Measurements from ENCODE around the gene DYNLL1. TPM values are rescaled to one million over a fixed set of nuclear protein-coding genes. Genes with fewer than 3 reads are reported as not detected.

DYNLL1 gene
- total RNA-seq, 1 experiment from 2014 or later = 243 TPM

GRCh38 chr12:120481022-120481767 lies 14.7 kb upstream of the DYNLL1 start:
- BruUV-seq (replicated peaks) = no TSS peak
- ChIA-PET RAD21 (ENCODE audit: low non-redundant PET in 1 of 2, low total read pairs in 2 of 2, uncharacterized antibody in 2 of 2, unreplicated experiment in 2 of 2) (no interaction called here), CTCF (no interaction called here), POLR2A (interaction anchor here (1.3 kb wide), 1 partner anchor 15 kb away, joined by 4 read pairs; the partner anchor contains the start of gene DYNLL1)
- no peak overlapping the region for H2AFZ ChIP-seq (ENCODE audit: low read depth, low read length, poor library complexity, severe bottlenecking)
- no peak overlapping the region for H3K9ac ChIP-seq (ENCODE audit: low read length)
- no peak for DNase-seq (ENCODE audit: low read depth, low spot score)
- H3K36me3 ChIP-seq (ENCODE audit: control insufficient read depth in 1 of 2, insufficient read depth in 2 of 2, low read length in 2 of 2) = no peaks in the 10 kb centered on the region
- no peak overlapping the region for H3K4me2 ChIP-seq (ENCODE audit: low read length)
- intact Hi-C loops (cut with micrococcal nuclease) = no loop called here
- no peak overlapping the region for H3K4me3 ChIP-seq (replicated peaks in 1 of 2; ENCODE audit: low read depth in 1 of 2, low read length in 2 of 2)
- H4K20me1 ChIP-seq (ENCODE audit: insufficient read depth) = no peaks in the 10 kb centered on the region
- no peak overlapping the region for H3K27ac ChIP-seq (ENCODE audit: low read depth, low read length)
- no peaks in the 10 kb centered on the region for H3K27me3 ChIP-seq (ENCODE audit: insufficient read depth, low read length)
- no peaks in the 10 kb centered on the region for H3K9me2 ChIP-seq (ENCODE audit: insufficient read depth)
- no peaks in the 10 kb centered on the region for H3K79me2 ChIP-seq (ENCODE audit: insufficient read depth, low read length)
- H3K9me3 ChIP-seq (ENCODE audit: control insufficient read depth in 1 of 2, insufficient read depth in 1 of 2, low read depth in 1 of 2, low read length in 2 of 2) = no peaks in the 10 kb centered on the region
- ATAC-seq = no peak
- TF ChIP-seq EZH2phosphoT487 (IDR thresholded peaks at IDR 0.05; ENCODE audit: borderline replicate concordance) (no peak), EGR1 (IDR thresholded peaks at IDR 0.05; ENCODE audit: low read depth) (no peak), YY1 (IDR thresholded peaks at IDR 0.05; ENCODE audit: extremely low read depth, insufficient replicate concordance, low read depth, low read length) (no peak), REST (IDR thresholded peaks at IDR 0.05; ENCODE audit: low read depth) (no peak), MAX (IDR thresholded peaks at IDR 0.05) (no peak), CEBPB (IDR thresholded peaks at IDR 0.05; ENCODE audit: low read depth) (no peak), TCF7L2 (IDR thresholded peaks at IDR 0.05; ENCODE audit: borderline replicate concordance, extremely low read depth, insufficient read depth, insufficient read length) (no peak), ZBTB33 (IDR thresholded peaks at IDR 0.05; ENCODE audit: extremely low read depth, insufficient replicate concordance, low read length) (no peak), ATF3 (IDR thresholded peaks at IDR 0.05) (no peak), CTCF (IDR thresholded peaks at IDR 0.05 in 2 of 3, conservative IDR thresholded peaks at IDR 0.05 in 1 of 3; ENCODE audit: borderline replicate concordance in 1 of 3, insufficient read depth in 1 of 3, low read depth in 2 of 3, low read length in 2 of 3) (no peak), EZH2 (IDR thresholded peaks at IDR 0.05) (no peak), SIN3A (IDR thresholded peaks at IDR 0.05; ENCODE audit: low read depth) (no peak), CBX3 (IDR thresholded peaks at IDR 0.05; ENCODE audit: low read depth) (no peak), SRF (IDR thresholded peaks at IDR 0.05; ENCODE audit: low read depth) (no peak), JUND (IDR thresholded peaks at IDR 0.05) (no peak), ZFX (IDR thresholded peaks at IDR 0.05) (no peak)
- H3K4me1 ChIP-seq (ENCODE audit: control insufficient read depth in 1 of 2, insufficient read depth in 2 of 2, low read length in 2 of 2) = peaks cover 0 to 2% of the 10 kb centered on the region in 2 experiments; a peak in 2 of 4 replicates
